NAMALWA (cell line): ENCODE data around the gene KLHL10.

ENCODE experiments used
- DNase-seq: peaks from one replicate; pipeline ENCODE4 v3.0.0-alpha.2; 2015; ENCODE audit warnings: low spot score

The KLHL10 gene

GRCh38 chr17:41895617-41896016 is 58.0 kb downstream of the KLHL10 start:
- no peak for DNase-seq

GRCh38 chr17:41896726-41897125 is 59.1 kb downstream of the KLHL10 start:
- DNase-seq = no peak
